Transverse colon (tissue), 4 donors: Measurements from ENCODE around the gene PCNX2.

Experiments
- CTCF ChIP-seq, 5 experiments: fragments of 200-600 bp in 3 of 5; fragments of 450-650 bp in 2 of 5; sonication (generic) in 3 of 5; IDR thresholded peaks; 1 replicate in 2 of 5; 2 replicates in 3 of 5; pipeline ENCODE4 v1.5.1; 2016 to 2017; ENCODE audit warnings: antibody characterized with exemption in 5 of 5, inconsistent platforms in 3 of 5, mild to moderate bottlenecking in 2 of 5, moderate library complexity in 1 of 5
- EP300 ChIP-seq: sonication (generic); formaldehyde crosslinking; IDR thresholded peaks from one replicate; pipeline ENCODE4 v1.6.1; 2017; ENCODE audit warnings: antibody characterized with exemption, low read depth
- POLR2A ChIP-seq: fragments of 450-650 bp; IDR thresholded peaks from one replicate; pipeline ENCODE4 v1.6.1; 2016; ENCODE audit warnings: antibody characterized with exemption, mild to moderate bottlenecking, moderate library complexity
- POLR2AphosphoS5 ChIP-seq, 3 donors: sonication (generic); formaldehyde crosslinking; IDR thresholded peaks; one replicate each; pipeline ENCODE4 v1.6.1; 2016; ENCODE audit warnings: antibody characterized with exemption in 3 of 3

DNA sequence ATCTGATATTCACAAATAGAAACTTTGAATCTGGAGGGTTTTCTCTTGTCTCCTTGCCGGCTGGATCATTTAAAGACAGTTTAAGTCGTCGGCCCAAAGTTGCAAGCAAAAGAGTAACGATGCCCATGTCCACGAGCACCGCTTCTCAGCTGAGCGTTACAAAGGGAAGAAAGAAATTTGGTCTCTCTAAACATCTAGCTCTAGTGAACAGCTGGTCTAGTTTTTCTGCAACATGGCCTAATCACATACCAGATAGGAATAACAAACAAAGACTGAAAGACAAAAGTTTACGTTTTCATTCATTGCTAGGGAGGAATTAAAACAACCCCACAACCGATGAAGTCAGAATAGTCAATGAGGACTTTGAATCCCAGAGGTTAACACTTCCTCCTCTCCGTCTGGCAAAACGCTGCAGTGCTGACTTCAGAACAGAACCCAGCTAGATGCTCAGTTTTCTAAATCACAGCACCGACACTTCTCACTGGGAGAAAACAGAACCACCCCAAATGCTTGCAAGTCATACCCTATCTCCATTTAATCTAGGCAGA lies 275.7 kb downstream of the PCNX2 start:
- TF ChIP-seq CTCF (IDR thresholded peaks at IDR 0.05) (no peak), EP300 (no peak), POLR2A (no peak), POLR2AphosphoS5 (IDR thresholded peaks at IDR 0.05) (no peak)
